Fibroblast of the aortic adventitia (primary cell): ENCODE results near the gene FOXA3. TPM values are rescaled to one million over a fixed set of nuclear protein-coding genes. Genes with fewer than 3 reads are reported as not detected.

Experiments
- DNase-seq: peaks from one replicate; pipeline ENCODE4 v3.0.0-alpha.2; 2010; ENCODE audit warnings: low read depth
- H3K4me3 ChIP-seq: 2 replicates; pipeline ENCODE4 v1.5.1; 2011; ENCODE audit warnings: low read depth, mild to moderate bottlenecking, control low read depth, low read length, moderate library complexity
- CTCF ChIP-seq: IDR thresholded peaks from 2 replicates; pipeline ENCODE4 v1.5.1; 2011; ENCODE audit warnings: mild to moderate bottlenecking, low read length, control low read depth, inconsistent platforms; ENCODE audit not compliant: insufficient read depth
- total RNA-seq: library from RNA; depleted of rRNA; stranded (reverse); fragments of >200 nt; gene quantifications from 2 replicates; pipeline ENCODE4 v1.2.3, GENCODE V29; 2012; ENCODE audit warnings: low replicate concordance

The FOXA3 gene
- total RNA-seq, 1 donor, result not detected

GRCh38 chr19:45881082-45881908 lies 17.2 kb downstream of the FOXA3 start:
- H3K4me3 ChIP-seq, result no peak overlapping the region
- no peak for DNase-seq
- no peak for TF ChIP-seq CTCF

GRCh38 chr19:45881909-45882528 lies 17.9 kb downstream of the FOXA3 start:
- no peak overlapping the region for H3K4me3 ChIP-seq
- no peak for DNase-seq
- TF ChIP-seq CTCF, result no peak

GRCh38 chr19:45882652-45883585 lies 18.8 kb downstream of the FOXA3 start:
- TF ChIP-seq CTCF, result peak; percentile 100
- H3K4me3 ChIP-seq, result peak overlapping the region; percentile 45
- DNase-seq, result peak; percentile 86

DNA sequence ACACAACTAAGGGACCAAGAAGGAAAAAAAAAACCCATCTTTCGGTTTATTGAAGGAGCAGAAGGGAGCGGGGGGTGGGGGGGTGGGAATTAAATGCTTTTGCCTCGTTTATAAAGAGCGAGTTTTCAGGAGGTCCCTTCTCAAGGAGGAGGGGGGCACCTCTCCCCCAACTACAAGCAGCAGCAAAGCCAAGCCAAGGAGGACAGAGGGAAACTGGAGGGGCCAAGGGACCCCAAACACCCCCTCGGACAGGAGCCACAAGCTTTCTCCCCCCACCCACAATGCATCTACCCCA lies 19.4 kb downstream of the FOXA3 start:
- H3K4me3 ChIP-seq, result peak overlapping the region; percentile 32
- no peak for TF ChIP-seq CTCF

GRCh38 chr19:45883881-45884681 lies 20.0 kb downstream of the FOXA3 start:
- no peak for TF ChIP-seq CTCF
- peak overlapping the region; percentile 32 for H3K4me3 ChIP-seq
- DNase-seq, result no peak

More for the DNA sequence above, 19.4 kb downstream of the FOXA3 start:
- no peak for DNase-seq
